Inferior parietal cortex (tissue), 1 donor: Measurements from ENCODE around the gene JUP.
A peak's percentile ranks its signal among the peaks of the same experiment; 100 is the strongest.
"Not testable (repeated sequence)": the region's sequence is repeated elsewhere in the genome, so short reads cannot be mapped to it uniquely, and the experiment has no call there.

Experiments used
- DNase-seq: peaks from one replicate; pipeline ENCODE4 v3.0.0-alpha.2; 2016; ENCODE audit errors: extremely low spot score

Gene JUP

GRCh38 chr17:41786227-41787020 lies at the start of gene JUP:
TSS of gene JUP (minus strand) at chr17:41786711. CDS start at chr17:41771854, 14,857 bp downstream.
- peak; percentile 99 for DNase-seq

DNA sequence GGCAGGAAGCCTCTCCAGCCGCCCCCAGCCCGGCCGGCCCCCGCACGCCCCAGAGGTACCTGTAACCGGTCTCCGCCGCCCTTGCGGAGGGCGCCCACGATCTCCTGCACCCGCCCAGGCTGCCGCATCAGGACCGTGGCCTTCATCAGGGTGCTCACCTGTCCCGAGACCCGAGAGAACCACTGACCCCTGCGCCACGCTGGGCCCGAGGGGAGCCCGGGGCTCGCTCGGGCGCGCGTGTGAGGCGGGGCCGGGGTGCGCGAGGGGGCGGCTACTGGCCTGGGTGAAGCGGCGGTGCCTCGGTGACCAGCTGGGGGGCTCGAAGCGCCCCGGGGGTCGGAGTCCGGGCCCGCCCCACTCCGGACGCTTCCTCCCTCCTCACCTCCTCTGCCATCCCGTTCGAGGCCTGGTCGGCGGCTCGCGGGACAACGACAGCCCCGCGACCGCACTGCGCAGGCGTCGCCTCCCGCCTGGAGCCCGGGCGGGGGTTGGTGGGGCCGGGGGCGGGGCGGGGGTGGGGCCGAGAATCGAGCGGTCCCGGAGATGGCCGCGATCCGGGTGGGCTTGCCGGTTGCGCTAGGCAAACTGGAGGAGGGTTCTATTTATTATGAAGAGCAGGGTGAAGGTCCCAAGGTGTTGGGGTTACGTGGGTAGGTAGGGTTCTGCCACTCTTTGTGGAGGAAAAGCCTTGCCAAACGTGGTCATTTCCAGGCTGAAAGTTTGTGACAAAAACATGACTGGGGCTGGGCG lies 49.5 kb upstream of the JUP start, which contains the start of gene NT5C3B:
NT5C3B (minus strand) TSS at position 433 of the 750 bp plus-strand sequence; CDS start at position 394, 39 bp downstream.
- DNase-seq, result peak; percentile 53

DNA sequence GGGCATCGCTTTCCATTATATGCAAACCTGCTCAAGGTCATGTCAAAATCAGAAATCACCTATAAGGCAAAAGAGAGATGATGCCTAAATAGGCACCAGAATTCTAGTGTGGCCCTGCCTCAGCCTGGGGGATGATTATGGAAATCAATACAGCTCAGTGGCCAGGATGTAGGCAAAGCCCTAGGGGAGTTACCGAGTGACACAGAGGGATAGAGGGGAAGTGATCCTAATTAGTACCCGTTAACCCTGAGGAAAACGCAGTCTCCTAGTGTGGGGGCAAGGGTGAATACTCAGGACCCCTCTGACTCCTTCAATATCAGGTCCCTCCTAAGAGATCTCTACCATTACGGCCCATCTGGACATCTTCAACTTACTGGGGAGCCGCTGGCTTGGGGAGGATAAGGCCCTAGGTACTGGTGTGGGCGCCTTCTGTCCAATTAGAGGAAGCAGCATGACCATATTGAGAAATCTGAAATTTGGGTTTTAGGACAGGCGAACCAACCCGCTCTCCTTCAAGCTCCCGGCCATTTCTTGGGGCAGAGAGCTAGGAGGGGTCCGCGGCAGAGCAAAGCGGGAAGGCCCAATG lies 48.8 kb upstream of the JUP start:
- no peak for DNase-seq

GRCh38 chr17:41829961-41830360 lies 43.5 kb upstream of the JUP start:
- not testable (repeated sequence) for DNase-seq

- DNase-seq, result no peak
These were observed 38.8 kb upstream of the JUP start for GRCh38 chr17:41825175-41825845.

- no peak for DNase-seq
These were observed 37.6 kb upstream of the JUP start for GRCh38 chr17:41824086-41824485.

GRCh38 chr17:41823580-41823979 lies 37.1 kb upstream of the JUP start:
- DNase-seq, result no peak

DNA sequence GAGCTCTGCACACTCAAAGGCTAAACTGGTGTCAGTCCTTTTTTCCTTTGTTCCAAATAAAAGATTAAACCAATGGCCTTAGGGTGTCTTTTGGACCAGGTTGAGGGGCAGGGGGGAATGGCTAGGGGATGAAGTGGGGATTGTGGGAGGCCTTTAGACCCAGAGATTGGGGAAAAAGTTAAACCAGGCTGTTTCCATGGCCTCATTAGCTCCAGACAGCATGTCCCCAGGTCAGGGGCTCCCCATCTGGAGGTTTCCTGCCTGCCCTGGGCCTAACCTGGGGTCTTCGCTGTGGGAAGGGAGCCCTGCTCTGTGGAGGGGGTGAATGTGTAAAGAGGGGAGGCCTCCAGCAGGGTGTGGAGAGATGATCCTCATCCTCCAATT lies 36.6 kb upstream of the JUP start:
- DNase-seq, result no peak

- no peak for DNase-seq
These were observed 36.0 kb upstream of the JUP start for GRCh38 chr17:41822216-41823140.

- DNase-seq, result no peak
These were observed 35.3 kb upstream of the JUP start for GRCh38 chr17:41821776-41822175.

DNA sequence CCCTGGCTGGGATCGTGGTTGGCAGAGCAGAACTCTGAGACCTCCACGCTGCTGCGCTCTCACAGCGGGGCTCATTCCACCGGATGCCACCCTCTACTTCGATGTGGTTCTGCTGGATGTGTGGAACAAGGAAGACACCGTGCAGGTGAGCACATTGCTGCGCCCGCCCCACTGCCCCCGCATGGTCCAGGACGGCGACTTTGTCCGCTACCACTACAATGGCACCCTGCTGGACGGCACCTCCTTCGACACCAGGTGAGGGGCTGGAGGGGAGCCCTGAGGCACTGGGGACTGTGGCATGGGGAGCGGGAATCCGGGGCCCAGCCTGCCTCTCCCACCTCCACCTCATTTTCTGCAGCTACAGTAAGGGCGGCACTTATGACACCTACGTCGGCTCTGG lies 31.5 kb upstream of the JUP start:
- no peak for DNase-seq

- DNase-seq, result no peak
These were observed 30.3 kb upstream of the JUP start for GRCh38 chr17:41816637-41817320.

GRCh38 chr17:41814195-41814594 lies 27.7 kb upstream of the JUP start:
- no peak for DNase-seq

- DNase-seq, result no peak
These were observed 27.2 kb upstream of the JUP start for GRCh38 chr17:41813699-41814124.

- no peak for DNase-seq
These were observed 26.7 kb upstream of the JUP start for GRCh38 chr17:41813152-41813680.

DNA sequence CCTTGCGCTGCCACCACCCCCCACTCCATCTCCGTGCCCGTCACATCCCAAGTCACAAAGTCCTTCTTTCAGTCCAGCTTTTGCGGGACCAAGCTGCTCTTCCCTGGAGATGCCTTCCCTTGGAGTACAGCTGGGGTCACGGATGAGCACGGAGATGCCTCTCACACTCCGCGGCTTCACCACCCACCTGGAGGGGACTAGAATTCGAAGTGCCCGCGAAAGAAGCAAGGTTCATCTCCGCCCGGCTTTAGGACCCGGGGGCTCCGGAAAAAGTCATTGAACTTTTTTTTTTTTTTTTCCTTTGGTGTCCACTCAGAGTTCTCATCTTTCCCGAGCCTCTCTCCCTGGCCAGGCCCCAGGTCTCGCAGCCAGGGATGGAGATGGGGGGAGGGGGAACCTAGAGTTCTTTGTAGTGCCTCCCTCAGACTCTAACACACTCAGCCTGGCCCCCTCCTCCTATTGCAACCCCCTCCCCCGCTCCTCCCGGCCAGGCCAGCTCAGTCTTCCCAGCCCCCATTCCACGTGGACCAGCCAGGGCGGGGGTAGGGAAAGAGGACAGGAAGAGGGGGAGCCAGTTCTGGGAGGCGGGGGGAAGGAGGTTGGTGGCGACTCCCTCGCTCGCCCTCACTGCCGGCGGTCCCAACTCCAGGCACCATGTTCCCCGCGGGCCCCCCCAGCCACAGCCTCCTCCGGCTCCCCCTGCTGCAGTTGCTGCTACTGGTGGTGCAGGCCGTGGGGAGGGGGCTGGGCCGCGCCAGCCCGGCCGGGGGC lies 26.1 kb upstream of the JUP start, which contains the start of gene FKBP10:
FKBP10 (plus strand) TSS at position 624 of the 771 bp plus-strand sequence; CDS start at position 655, 31 bp downstream.
- DNase-seq, result peak; percentile 31

- peak; percentile 60 for DNase-seq
These were observed 25.3 kb upstream of the JUP start, which contains the start of gene P3H4 for GRCh38 chr17:41811549-41812380. TSS of gene P3H4 (minus strand) at chr17:41811949. CDS start at chr17:41811915, 34 bp downstream.
